ENCODE results near the gene SERPINB2.
A peak's percentile ranks its signal among the peaks of the same experiment; 100 is the strongest.
"Not testable (repeated sequence)": the region's sequence is repeated elsewhere in the genome, so short reads cannot be mapped to it uniquely, and the experiment has no call there.

The SERPINB2 gene

GRCh38 chr18:63924551-63924950 lies 37.0 kb downstream of the SERPINB2 start:
- peak; percentile 7 for DNase-seq (ENCODE audit: low read depth)
- no peak for TF ChIP-seq CTCF (IDR thresholded peaks at IDR 0.05; ENCODE audit: low read length, missing control alignments)
- H3K4me3 ChIP-seq (replicated peaks; ENCODE audit: low read depth, low read length), result no peak overlapping the region

DNA sequence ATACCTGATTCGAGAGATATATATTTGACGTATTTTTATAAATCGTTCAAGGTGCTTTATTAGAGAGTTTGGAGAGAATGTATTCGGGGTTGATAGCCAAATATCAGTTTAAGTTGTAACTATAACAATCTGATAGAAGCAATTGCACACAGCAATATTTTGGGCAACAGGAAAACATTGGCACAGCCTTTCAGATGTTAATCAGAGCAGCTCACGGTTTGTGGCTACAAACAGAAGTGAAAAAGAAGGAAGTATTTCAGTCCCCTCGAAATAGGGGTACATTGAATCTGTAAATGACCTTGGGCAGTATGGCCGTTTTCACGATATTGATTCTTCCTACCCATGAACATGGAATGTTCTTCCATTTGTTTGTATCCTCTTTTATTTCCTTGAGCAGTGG lies 40.8 kb downstream of the SERPINB2 start:
- no peak for TF ChIP-seq CTCF (IDR thresholded peaks at IDR 0.05; ENCODE audit: low read length, missing control alignments)
- no peak overlapping the region for H3K4me3 ChIP-seq (replicated peaks; ENCODE audit: low read depth, low read length)
- no peak for DNase-seq (ENCODE audit: low read depth)

GRCh38 chr18:63929369-63929768 lies 41.9 kb downstream of the SERPINB2 start:
- not testable (repeated sequence) for DNase-seq (ENCODE audit: low read depth); H3K4me3 ChIP-seq (replicated peaks; ENCODE audit: low read depth, low read length)

GRCh38 chr18:63930773-63931354 lies 43.4 kb downstream of the SERPINB2 start:
- DNase-seq (ENCODE audit: low read depth), result no peak
- TF ChIP-seq CTCF (IDR thresholded peaks at IDR 0.05; ENCODE audit: low read length, missing control alignments), result no peak
- H3K4me3 ChIP-seq (replicated peaks; ENCODE audit: low read depth, low read length), result no peak overlapping the region

GRCh38 chr18:63936156-63936931 lies 48.8 kb downstream of the SERPINB2 start:
- peak; percentile 73 for DNase-seq (ENCODE audit: low read depth)
- peak overlapping the region; percentile 62 for H3K4me3 ChIP-seq (replicated peaks; ENCODE audit: low read depth, low read length)
- TF ChIP-seq CTCF (IDR thresholded peaks at IDR 0.05; ENCODE audit: low read length, missing control alignments), result peak; percentile 70

- no peak for TF ChIP-seq CTCF (IDR thresholded peaks at IDR 0.05; ENCODE audit: low read length, missing control alignments)
- no peak for DNase-seq (ENCODE audit: low read depth)
- peak overlapping the region; percentile 62 for H3K4me3 ChIP-seq (replicated peaks; ENCODE audit: low read depth, low read length)
Measured at GRCh38 chr18:63936932-63937393, 49.5 kb downstream of the SERPINB2 start.

DNA sequence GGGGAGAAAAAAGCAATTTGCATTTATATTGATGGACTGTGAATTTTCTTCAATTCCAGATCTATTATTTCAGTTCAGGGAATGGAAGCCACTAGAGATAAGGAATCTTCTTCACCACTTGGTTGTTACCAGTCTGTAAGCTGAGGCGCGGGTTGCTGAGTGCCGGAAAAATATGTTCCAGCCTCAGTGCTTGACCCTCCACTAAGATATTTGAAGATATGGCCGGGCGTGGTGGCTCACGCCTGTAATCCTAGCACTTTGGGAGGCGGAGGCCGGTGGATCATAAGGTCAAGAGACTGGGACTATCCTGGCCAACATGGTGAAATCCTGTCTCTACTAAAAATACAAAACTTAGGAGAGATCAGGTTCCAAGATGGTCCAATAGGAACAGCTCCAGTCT lies 52.5 kb downstream of the SERPINB2 start:
- H3K4me3 ChIP-seq (replicated peaks; ENCODE audit: low read depth, low read length), result no peak overlapping the region
- TF ChIP-seq CTCF (IDR thresholded peaks at IDR 0.05; ENCODE audit: low read length, missing control alignments), result no peak
- no peak for DNase-seq (ENCODE audit: low read depth)

DNA sequence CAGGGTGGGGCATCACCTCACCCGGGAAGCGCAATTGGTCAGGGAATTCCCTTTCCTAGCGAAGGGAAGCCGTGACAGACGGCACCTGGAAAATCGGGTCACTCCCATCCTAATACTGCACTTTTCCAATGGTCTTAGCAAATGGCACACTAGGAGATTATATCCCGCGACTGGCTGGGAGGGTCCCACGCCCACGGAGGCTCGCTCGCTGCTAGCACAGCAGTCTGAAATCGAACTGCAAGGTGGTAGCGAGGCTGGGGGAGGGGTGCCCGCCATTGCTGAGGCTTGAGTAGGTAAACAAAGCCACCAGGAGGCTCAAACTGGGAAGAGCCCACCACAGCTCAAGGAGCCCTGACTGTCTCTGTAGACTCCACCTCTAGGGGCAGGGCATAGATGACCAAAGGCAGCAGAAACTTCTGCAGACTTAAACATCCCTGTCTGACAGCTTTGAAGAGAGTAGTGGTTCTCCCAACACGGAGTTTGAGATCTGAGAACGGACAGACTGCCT lies 53.1 kb downstream of the SERPINB2 start:
- DNase-seq (ENCODE audit: low read depth); H3K4me3 ChIP-seq (replicated peaks; ENCODE audit: low read depth, low read length): not testable (repeated sequence)
